Measurements from ENCODE around the gene ZSCAN9. TPM values are rescaled to one million over a fixed set of nuclear protein-coding genes. Genes with fewer than 3 reads are reported as not detected.

Gene ZSCAN9
- total RNA-seq, 4 donors from 2014 or later, result 3.7 to 6.5 (median 4.3) TPM

DNA sequence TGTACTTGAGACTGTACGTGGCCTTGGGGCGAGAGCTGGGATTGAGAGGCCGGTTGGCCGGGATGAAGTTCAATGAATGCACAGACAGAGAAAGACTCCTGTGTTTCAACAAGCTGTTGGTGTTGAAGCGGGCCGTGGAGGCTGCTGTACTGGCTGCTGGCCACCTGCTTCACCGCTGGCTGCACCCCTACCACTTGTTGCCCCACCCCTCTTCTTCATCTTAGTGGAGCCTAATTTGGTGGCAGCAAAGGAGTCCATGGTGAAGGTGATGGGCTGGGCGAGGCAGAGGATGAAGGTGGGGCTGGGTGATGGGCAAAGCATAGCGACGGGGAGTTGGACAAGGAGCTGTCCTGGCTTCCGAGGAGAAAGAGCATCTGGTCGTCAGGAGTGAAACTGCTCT, 7.2 kb upstream of the ZSCAN9 start:
- DNase-seq, result no peak
- H3K27me3 ChIP-seq, result peaks cover 18 to 42% (median 23%) of the 10 kb centered on the region in 3 donors
- in situ Hi-C loops (cut with MboI; ENCODE audit: low sequenced_read_pairs in 4 of 4) (loop anchor here in 2 of 4 donors (10.0 kb wide), 1 partner anchor 73 kb away; the partner anchor contains the start of gene ZKSCAN8 (in 2 of the 2)), intact Hi-C loops (cut with DNase I; ENCODE audit: low total_unique reads) (loop anchor here (1.0 to 10.0 kb wide), 3 partner anchors 137 to 743 kb away; partner anchors contain the start of genes ZNF165 and ZNF184)
- peaks cover 8 to 22% of the 10 kb centered on the region in 2 donors for H3K4me1 ChIP-seq
- H3K4me3 ChIP-seq, result peak overlapping the region; percentile 65 to 82 (median 76)
- peak overlapping the region; percentile 81 to 89 (median 84) for H3K27ac ChIP-seq
- H3K36me3 ChIP-seq, result no peaks in the 10 kb centered on the region
- H3K9me3 ChIP-seq, result no peaks in the 10 kb centered on the region
- TF ChIP-seq POLR2A (IDR thresholded peaks at IDR 0.05) (no peak), CTCF (IDR thresholded peaks at IDR 0.05 in 4 of 5, conservative IDR thresholded peaks at IDR 0.05 in 1 of 5) (no peak)
- no peak for ATAC-seq

DNA sequence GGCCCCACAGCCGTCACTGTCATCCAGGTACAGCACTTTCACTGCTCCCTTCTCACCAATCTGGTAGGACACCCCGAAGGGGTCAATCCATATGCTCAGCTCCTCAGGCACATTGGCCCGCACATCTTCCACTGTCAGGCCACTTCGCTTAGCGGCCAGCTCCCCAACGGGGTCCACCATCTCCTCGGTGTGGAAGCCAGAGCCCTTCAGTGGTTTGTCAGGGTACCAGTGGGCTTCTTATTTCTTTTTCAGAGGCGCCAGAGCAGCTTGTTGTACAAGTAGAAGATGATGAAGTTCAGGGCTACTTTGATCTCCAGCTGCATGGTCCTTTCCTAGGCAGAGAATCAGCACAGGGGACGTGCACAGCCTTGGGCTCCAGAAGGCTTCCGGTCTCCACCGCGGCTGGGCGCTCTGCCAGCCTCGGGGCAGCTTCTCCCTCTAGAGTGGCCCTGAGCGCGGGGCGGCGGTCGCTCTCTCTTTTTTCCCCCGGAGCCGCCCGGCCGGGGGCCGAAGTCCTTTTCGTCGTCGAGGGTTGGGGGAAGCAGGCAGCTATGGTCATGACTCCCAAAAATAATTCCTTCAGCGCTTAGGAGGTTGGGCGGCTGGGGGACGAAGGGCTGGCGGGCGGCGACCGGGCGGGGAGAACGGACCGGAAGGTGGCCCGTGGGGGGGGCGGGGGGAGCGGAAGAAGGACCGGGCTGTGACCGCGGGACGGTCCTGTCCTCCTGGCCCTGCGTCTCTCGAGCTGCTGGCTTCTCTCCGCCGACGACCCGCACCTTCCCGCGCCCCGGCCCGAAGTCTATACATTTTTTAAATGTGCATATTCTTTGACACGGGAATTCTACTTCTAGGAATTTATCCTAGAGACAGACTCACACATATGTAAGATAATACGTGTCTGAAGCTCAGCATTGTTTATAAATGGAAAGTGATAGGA, 6.5 kb upstream of the ZSCAN9 start:
- TF ChIP-seq CTCF (IDR thresholded peaks at IDR 0.05 in 4 of 5, conservative IDR thresholded peaks at IDR 0.05 in 1 of 5) (no peak), POLR2A (IDR thresholded peaks at IDR 0.05) (peak in 1 of 2 donors; percentile 20)
- H3K4me1 ChIP-seq, result peaks cover 8 to 22% of the 10 kb centered on the region in 2 donors
- intact Hi-C loops (cut with DNase I; ENCODE audit: low total_unique reads) (loop anchor here (1.0 to 10.0 kb wide), 3 partner anchors 136 to 744 kb away; partner anchors contain the start of genes ZNF165 and ZNF184), in situ Hi-C loops (cut with MboI; ENCODE audit: low sequenced_read_pairs in 4 of 4) (loop anchor here in 2 of 4 donors (10.0 kb wide), 1 partner anchor 74 kb away; the partner anchor contains the start of gene ZKSCAN8 (in 2 of the 2))
- ATAC-seq (peak; percentile 92 to 95), DNase-seq (peak; percentile 58 to 76)
- peaks cover 11 to 35% (median 16%) of the 10 kb centered on the region in 3 donors for H3K27me3 ChIP-seq
- peak overlapping the region; percentile 65 to 82 (median 76) for H3K4me3 ChIP-seq
- H3K36me3 ChIP-seq, result no peaks in the 10 kb centered on the region
- H3K27ac ChIP-seq, result peak overlapping the region; percentile 81 to 89 (median 84)
- H3K9me3 ChIP-seq, result no peaks in the 10 kb centered on the region

GRCh38 chr6:28220257-28221133, 4.6 kb upstream of the ZSCAN9 start:
- Histone ChIP-seq H3K4me1 (peaks cover 10 to 26% of the 10 kb centered on the region in 2 donors), H3K27me3 (peaks cover 0 to 17% (median 7%) of the 10 kb centered on the region in 3 donors), H3K27ac (no peak overlapping the region), H3K4me3 (no peak overlapping the region), H3K36me3 (no peaks in the 10 kb centered on the region), H3K9me3 (no peaks in the 10 kb centered on the region)
- TF ChIP-seq CTCF (IDR thresholded peaks at IDR 0.05 in 4 of 5, conservative IDR thresholded peaks at IDR 0.05 in 1 of 5) (no peak), POLR2A (IDR thresholded peaks at IDR 0.05) (no peak)
- DNase-seq, result no peak
- intact Hi-C loops (cut with DNase I; ENCODE audit: low total_unique reads), result no loop called here
- ATAC-seq, result no peak
- in situ Hi-C loops (cut with MboI; ENCODE audit: low sequenced_read_pairs in 4 of 4), result no loop called here

Measured in gastrocnemius medialis (tissue), 4 donors.